NCI-H226 (cell line): ENCODE measurements around the gene ZNF330.
A peak's percentile ranks its signal among the peaks of the same experiment; 100 is the strongest.
"Not testable (repeated sequence)": the region's sequence is repeated elsewhere in the genome, so short reads cannot be mapped to it uniquely, and the experiment has no call there.

Experiments used
- DNase-seq: peaks from one replicate; pipeline ENCODE4 v3.0.0-alpha.2; 2015

Gene ZNF330

DNA sequence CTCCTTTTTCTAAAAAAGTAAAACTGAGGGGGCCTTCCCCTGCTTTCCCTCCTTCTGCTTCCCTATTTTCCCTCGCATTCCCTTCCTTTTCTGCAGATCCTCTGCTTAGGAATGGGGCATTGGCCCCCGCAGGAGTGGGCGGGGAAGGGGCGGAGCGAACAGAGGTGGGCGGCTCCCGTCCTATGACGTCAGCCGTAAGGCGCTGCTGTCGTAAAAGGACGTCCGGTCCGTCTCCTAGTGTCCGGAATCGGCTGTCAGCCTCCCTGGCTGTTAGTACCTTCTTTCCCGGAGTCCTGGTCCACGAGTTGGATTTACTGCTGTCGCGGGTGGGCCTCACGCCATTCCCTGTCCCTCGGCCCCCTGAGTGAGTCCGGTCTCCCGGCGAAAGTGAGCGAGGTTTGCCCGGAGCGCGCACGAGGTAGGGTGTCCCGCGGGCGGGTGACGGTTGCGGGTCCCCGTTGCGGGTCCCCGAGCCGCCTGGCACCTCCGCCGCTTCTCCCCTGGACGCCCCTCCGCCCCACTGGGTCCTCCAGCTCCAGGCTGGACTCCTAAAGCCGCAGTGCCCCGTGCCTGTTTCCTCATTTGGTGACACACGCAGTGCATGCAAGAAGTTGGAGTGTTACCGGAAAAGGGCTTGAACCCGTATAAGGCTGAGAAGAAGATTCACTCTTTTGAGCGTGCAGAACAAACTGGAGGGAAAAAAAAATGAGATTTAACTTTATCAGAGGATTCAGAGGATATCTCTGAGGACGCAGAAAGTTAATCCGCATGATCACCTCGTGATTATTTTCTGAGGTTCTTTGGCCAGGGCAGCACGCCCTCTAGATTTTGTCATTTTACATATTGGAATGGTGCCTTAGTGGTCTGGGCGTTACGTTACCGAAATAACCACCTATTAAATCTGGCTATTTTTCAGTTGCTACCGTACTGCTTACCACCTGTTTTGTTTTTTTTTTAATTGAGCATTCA is at the start of gene ZNF330:
ZNF330 (plus strand) TSS at position 205 of the 969 bp plus-strand sequence. CDS start 1,477 bp downstream, outside the sequence.
- DNase-seq: peak; percentile 81

GRCh38 chr4:141174457-141174856 is 46.2 kb upstream of the ZNF330 start:
- DNase-seq: no peak

DNA sequence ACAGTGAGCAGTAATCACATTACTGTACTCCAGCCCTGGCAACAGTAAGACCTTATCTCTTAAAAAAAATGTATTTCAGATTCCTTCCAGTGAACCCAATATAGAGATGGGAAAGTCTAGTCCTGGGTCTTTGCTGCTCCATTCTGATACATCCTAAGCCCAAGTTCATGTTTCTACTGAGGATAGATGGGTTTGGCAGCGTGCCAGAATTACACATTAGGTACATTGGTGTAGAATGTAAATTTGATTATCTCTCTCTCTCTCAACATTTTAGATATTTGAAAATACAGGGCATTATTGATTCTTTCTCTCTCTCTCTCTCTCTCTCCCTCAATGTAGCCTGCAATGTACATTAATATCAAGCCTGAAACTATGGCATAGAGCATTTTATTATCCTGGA is 43.5 kb upstream of the ZNF330 start:
- no peak for DNase-seq

DNA sequence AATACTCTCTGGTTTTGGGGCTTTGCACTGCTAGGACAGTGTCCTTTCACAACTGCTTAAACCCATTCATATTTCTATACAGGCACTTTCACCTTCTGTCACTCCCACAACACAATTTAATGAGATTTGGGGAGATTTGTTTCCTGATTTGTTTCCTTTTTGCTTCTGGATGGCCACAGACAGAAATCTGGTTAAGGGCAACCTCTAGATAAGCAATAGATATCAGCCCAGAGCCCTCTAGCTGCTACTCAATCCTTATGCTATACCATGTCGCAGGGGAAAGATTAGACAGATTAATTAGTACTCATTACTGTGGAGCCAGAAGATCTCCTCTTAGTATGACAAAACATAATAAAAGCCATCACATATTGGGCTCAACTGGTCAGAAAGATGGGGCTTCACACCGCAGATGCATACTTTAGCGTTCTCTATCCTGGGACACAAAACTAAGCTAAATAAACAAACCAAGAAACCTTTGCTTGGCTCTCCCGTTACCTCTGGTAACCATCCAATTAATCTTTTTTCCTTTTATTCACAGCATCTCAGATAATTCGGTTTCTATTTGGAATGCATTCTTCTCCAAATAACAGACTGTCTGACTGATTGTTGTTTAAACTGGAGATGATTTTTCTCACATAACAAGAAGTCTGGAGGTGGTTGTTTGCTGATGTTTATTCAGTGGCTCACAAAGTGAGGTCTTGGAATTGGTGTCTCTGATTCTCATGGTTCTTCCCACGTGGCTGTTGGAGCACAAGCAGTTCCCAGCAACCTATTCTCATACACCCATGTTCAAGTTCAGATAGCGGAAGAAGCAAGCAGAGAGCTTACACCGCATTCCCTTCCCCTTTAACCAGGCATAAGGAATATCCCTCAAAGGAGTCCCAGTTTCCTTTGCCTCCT is 41.0 kb upstream of the ZNF330 start:
- DNase-seq: no peak

DNA sequence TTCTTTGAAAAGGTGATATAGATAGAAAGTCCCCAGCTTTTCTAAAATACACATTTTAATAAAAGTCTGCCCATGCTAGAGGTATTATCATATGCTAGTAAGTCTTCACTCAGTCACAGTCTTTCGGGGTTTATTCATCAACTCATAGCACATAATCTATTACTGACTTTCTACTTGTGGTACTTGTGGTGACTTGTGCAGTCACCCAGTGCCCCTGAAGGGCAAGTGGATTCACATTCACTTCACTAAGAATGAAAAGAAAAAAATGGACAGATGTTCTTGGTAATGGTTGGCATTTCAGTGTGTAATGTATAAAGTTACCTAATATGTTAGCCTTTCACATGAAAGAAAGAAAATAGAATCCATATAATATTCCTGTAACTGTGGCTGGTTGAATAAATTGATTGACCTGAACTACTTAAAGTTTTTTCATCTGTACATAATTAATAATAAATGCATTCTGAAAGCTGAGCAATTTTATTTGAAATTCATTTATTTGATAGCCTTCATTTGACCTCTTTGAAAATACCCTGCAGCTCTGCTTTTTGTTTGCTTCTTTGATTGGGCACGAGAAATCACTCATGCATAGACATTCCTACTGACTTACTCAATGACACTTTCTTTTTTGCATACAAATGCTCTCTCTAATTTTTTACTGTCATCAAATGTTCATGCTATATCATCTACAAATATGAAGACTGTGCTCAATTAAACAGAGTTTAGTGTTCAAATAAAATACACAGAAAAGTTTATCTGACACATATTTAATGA is 39.5 kb upstream of the ZNF330 start:
- peak; percentile 6 for DNase-seq

DNA sequence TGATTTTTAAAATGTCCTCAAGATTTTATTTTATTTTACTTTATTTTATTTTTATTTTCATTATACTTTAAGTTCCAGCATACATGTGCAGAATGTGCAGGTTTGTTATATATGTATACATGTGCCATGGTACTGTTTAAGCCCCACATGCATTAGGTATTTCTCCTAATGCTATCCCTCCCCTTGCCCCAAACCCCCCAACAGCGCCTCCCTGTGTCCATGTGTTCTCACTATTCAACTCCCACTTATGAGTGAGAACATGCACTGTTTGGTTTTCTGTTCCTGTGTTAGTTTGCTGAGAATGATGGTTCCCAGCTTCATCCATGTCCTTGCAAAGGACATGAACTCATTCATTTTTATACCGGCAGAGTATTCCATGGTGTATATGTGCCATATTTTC is 37.2 kb upstream of the ZNF330 start:
- not testable (repeated sequence) for DNase-seq

DNA sequence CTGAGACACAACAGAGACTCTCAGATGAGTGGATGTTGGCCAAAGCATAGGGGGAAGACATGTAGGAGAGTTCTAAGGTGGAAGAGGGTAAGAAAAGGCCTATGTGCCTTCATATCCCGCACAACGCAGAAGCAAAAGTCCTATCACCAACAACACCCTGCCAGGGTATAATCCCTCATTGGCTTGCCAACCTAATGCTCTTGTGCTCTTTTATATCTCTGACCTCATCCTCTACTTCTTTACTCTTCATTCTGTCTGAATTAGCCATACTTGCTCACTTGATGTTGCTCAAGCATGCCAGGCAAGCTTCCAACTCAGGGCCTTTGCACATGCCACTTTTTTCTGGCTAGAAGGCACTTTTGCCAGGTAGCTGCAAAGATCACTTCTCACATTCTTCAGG is 28.1 kb upstream of the ZNF330 start:
- no peak for DNase-seq

DNA sequence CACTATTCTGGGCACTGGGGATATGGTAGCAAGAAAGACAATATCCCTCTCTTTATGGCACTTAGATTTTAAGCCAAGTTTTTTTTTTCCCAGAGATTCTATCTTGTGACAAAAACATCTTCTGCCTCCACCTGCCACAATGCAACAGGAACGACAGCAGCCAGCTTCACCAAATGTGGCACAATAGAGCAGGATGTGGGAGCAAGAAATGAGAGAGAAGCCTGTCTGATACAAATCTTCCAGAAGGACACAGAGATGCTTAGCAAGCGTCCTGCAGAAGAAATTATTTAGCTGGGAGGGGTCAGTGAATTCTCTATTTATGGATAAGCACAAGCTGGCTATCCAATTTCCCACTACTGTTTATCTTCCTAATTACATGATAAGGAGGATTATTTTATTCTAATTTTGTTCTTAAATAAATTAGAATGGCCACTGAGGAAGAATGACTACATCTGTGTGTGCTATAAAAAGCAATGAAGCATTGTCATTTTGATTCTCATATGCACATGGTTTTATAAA is 27.1 kb upstream of the ZNF330 start:
- DNase-seq: no peak

DNA sequence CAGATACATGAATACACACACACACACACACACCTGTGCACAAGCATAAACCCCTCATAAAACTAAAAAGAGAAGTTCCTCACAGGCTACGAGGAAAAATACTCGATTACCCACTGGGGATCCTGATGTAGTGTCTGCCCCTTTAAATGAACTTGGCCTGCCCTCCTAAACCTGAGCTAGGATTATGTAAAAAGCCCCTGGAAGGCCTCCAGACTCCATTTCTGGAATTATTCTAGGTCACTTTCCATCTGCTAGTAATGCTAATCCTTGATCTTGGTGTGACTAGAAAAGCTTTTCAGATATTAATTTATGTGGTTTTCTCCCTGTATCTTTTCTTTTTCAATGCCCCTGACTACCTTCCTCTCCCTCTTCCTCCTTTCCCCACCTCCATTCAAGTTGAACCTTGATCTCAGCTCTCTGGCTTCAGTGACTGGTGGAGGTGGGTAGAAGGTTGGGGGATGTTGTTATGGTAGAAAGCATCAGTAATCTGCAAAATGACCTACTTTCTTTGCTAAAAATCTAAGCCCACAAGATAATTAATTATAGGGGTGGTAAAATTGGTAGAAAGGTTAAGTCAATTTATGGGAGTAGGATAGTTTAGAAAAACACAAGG is 25.5 kb upstream of the ZNF330 start:
- DNase-seq: no peak

DNA sequence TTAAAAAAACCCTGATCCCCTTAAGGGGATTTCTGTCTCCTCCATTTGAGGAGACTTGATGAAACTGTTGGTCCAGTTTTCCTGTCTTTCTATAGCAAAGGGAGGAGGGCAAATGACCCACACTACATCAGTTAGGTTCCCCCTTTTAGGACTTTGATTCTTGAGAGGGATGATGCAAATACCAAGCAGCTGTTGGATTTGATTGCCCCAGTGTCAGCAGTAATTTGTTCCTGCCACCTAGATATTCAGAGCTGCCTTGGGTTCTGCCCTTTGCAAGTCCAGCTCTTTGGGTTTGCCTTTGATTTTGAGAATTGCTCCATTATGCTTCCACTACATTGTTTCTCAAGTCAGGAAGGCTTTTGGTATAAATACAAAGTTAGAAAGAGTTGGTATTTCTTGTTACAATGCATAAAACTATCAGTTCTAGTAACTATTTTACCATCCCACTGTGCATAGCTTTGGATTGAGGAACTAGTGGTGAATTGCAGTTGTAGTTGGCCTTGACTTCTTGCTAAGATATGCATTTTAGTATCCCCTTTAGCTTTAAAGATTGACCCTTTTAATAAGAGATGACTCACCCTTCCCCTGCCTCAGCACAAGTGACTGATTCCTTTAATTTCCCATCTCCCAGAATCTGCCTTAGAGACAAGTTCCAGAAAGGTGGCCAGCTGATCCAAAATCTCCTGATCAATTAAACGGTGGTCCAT is 24.3 kb upstream of the ZNF330 start:
- DNase-seq: no peak

DNA sequence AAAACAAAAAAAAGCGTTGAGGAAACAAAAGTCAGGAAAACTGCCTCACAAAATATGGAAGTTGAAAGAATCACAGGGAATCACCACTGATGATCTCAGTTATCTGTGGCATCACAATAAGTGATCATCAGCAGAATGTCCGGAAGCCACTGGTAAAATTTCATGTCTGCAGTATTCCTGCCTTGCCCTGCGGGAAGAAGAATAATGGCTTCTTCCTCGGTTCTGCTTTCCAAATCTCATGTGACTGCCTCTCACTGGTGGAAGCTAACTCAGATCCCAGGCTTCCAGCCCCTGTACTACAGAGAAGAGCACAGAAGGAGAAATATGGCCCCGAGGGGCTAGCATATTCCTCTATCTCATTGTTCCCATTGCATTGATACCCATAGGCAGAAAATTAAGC is 12.7 kb upstream of the ZNF330 start:
- DNase-seq: no peak

DNA sequence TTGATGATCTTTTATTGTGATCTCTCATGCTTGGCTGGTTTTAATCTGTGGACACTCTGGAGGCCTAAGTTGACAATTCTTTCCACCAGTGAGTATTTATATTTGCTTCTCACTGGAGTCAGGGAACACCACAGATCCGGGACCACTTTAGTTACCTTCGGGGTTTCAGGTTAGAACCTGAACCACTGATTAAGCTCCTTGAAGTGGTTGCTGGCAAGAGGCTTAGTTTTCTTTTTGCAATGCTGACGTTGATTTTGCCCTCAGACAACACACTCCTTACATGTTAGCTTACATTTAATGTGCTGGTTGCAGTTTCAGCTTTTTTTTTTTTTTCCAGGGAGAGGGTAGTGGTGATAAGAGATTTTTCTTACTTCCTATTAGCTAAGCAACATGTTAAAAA is 10.5 kb upstream of the ZNF330 start:
- DNase-seq: no peak

DNA sequence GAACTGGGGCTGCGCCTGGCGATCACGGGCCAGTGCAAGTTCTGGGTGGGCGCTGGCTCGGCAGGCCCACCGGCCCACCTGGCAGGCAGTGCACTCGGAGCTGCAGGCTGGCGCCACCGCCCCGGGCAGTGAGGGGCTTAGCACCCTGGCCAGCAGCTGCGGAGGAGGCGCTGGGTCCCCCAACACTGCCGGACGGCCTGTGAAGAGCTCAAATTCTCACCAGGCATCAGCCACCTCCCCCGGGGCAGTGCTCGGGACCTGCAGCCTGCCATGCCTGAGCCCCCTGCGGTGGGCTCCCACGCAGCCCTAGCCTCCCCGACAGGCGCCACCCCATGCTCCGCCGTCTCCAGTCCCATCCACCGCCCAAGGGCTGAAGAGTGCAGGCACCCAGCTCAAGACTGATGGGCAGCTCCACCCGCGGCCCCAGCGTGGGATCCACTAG is 7.1 kb upstream of the ZNF330 start:
- no peak for DNase-seq

DNA sequence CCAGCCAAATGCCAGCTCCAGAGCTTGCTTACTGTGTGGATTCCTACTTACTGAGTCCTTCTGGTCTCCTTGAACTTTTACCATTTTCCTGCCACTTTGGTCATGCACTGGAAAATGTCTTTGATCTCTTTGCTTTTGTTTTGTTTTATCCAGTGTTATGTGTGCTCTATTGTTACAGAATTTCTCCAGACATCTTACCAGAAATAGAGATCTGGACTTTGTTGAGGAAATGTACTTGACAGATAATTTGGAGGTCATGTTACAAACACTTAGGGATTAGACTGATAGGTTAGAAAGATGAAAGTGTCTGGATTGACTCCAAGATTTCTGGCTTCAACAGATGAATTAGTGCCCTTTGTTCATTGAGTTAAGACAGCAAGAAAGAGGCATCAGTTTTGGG is 5.7 kb upstream of the ZNF330 start:
- no peak for DNase-seq

DNA sequence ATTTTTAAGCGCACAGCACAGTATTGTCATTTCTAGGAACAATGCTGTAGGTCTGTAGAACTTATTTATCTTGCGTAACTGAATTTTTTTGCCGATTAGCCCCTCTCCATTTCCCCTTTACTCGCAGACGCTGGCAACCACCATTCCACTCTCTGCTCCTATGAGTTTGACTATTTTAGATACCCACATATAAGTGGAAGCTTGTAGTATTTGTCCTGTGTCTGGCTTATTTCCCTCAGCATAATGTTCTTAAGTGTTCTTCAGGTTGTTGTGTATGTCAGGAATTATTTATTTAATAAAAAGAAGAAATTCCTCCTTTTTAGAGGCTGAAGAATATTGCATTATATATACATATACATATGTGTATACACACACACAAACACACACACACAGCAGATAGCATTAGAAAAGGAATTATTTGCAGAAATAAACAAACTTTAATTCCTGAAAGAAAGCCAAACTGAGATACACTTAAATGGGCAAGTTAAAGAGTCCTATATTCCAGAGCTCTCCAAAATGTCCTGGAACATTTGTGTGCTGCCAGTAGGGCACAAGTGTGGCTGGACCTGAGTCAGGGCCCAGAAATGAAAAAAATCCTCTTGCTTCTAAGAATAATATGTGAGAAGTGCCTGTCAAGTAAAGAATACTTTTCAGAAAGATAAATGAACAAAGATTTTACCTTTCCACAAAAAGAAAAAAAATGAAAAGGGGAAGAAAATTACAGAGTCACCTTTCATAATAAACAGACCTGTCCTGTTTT is 4.5 kb upstream of the ZNF330 start:
- no peak for DNase-seq

DNA sequence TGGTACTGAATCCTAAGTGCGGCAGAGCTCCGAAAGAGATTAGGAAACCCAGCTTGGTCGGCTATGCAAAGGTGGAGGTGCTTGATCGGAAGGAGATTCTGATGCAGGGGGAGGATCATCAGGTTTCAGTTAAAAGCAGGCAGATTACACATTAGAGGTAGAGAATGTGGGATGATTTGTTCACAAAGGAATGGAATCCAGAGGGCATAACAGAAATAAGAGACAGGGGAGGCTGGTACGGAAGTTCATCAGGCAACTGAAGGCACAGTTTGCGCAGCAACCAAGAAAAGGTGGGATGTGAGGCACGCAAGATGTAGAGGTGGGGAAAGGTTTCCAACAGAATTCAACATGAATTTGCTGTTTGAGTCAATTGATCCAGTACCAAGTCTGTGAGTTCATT is 424 bp upstream of the ZNF330 start:
- DNase-seq: peak; percentile 89

DNA sequence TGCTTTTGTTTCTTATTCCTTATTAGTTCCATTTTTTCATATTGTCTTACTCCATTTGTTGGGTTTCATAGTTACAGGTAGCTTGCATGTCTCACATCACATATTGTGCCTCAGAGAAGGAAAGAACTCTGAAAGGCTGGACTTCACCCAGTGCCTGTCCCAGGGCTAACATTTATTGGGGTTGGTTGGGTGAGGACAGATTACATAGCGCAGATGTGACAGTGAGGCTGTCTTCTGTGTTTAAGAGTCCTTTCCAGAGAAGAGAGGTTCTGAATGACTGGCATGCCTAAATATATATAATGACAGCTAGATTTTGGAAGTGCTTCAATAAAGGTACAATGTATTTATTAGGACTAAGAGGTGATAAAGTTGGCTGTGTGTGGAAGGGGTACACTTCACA is 2.7 kb downstream of the ZNF330 start:
- DNase-seq: no peak

DNA sequence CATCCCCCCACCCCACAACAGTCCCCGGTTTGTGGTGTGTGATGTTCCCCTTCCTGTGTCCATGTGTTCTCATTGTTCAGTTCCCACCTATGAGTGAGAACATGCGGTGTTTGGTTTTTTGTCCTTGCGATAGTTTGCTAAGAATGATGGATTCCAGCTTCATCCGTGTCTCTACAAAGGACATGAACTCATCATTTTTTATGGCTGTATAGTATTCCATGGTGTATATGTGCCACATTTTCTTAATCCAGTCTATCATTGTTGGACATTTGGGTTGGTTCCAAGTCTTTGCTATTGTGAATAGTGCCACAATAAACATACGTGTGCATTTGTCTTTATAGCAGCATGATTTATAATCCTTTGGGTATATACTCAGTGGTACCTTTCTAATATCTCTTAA is 6.6 kb downstream of the ZNF330 start:
- DNase-seq: not testable (repeated sequence)

- no peak for DNase-seq
These were observed 8.9 kb downstream of the ZNF330 start for GRCh38 chr4:141229408-141230101.

- no peak for DNase-seq
These were observed 13.0 kb downstream of the ZNF330 start for GRCh38 chr4:141233673-141234072.
